ENCODE data around the gene ABHD2.

- TF ChIP-seq POLR2A (IDR thresholded peaks at IDR 0.05; ENCODE audit: low read depth), result no peak
- TF ChIP-seq, protein P1, sequence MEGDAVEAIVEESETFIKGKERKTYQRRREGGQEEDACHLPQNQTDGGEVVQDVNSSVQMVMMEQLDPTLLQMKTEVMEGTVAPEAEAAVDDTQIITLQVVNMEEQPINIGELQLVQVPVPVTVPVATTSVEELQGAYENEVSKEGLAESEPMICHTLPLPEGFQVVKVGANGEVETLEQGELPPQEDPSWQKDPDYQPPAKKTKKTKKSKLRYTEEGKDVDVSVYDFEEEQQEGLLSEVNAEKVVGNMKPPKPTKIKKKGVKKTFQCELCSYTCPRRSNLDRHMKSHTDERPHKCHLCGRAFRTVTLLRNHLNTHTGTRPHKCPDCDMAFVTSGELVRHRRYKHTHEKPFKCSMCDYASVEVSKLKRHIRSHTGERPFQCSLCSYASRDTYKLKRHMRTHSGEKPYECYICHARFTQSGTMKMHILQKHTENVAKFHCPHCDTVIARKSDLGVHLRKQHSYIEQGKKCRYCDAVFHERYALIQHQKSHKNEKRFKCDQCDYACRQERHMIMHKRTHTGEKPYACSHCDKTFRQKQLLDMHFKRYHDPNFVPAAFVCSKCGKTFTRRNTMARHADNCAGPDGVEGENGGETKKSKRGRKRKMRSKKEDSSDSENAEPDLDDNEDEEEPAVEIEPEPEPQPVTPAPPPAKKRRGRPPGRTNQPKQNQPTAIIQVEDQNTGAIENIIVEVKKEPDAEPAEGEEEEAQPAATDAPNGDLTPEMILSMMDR (IDR thresholded peaks at IDR 0.05), result no peak
- no peak for TF ChIP-seq EP300 (IDR thresholded peaks at IDR 0.05)
These were observed 113.3 kb downstream of the ABHD2 start for GRCh38 chr15:89201465-89202005.

Data from esophagus muscularis mucosa (tissue), 4 donors.